ENCODE measurements around the gene CCDC63. TPM values are rescaled to one million over a fixed set of nuclear protein-coding genes. Genes with fewer than 3 reads are reported as not detected.

CCDC63 gene
- total and polyA plus RNA-seq, 9 of the 15 experiments (the other 6 are each of a cell fraction or from before 2014, with no cell fraction given) = not detected

DNA sequence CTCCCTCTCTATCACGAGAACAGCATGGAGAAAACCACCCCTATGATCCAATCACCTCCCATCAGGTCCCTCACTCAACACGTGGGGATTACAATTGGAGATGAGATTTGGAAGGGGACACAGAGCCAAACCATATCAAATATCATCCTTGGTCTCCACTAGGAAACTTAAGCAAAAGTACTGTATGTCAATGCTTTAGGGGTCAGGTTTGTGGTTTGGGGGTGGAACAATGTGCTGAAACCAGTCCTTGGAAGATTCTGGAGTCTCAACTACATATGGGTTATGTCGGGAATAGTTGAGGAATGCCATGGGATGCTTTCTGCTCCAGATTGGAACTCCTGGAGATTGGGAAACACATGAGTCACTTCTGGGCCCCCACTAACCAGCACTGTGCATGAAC is 48.3 kb upstream of the CCDC63 start:
- Histone ChIP-seq H3K9me3 (replicated peaks; ENCODE audit: control insufficient read depth, insufficient read depth, low read depth, low read length) (no peaks in the 10 kb centered on the region), H3K36me3 (ENCODE audit: control insufficient read depth, insufficient read depth, low read length) (no peaks in the 10 kb centered on the region), H3K27me3 (ENCODE audit: control insufficient read depth in 2 of 2, insufficient read depth in 2 of 2, low read length in 2 of 2) (no peaks in the 10 kb centered on the region), H3K4me2 (ENCODE audit: insufficient read depth, low read length) (no peak overlapping the region), H4K20me1 (replicated peaks; ENCODE audit: control insufficient read depth, insufficient read depth, low read length) (no peaks in the 10 kb centered on the region), H3K79me2 (ENCODE audit: control insufficient read depth, insufficient read depth, low read length) (no peaks in the 10 kb centered on the region), H3K9ac (ENCODE audit: insufficient read depth in 1 of 2, low read depth in 2 of 2, low read length in 2 of 2) (no peak overlapping the region), H3K27ac (ENCODE audit: extremely low read depth, low read depth, low read length) (no peak overlapping the region), H3K4me3 (no peak overlapping the region), H2AFZ (ENCODE audit: low read depth, low read length) (no peak overlapping the region), H3K9me1 (ENCODE audit: control insufficient read depth, insufficient read depth, low read length) (no peaks in the 10 kb centered on the region), H3K4me1 (replicated peaks in 1 of 2; ENCODE audit: control insufficient read depth in 2 of 2, insufficient read depth in 2 of 2, low read length in 2 of 2) (no peaks in the 10 kb centered on the region; a peak in 2 of 5 replicates)
- WGBS (ENCODE audit: insufficient coverage, low coverage, missing lambda C conversion rate) = 3% methylated on average over 3 of the region's 3 CpGs
- CTCF ChIA-PET (ENCODE audit: low intra/inter-chr PET ratio) = no interaction called here
- intact Hi-C loops (cut with micrococcal nuclease) = no loop called here
- DNase-seq (ENCODE audit: extremely low read depth in 1 of 4, low spot score in 3 of 4) = no peak
- ATAC-seq = no peak
- in situ Hi-C loops (cut with MboI) = no loop called here
- BruUV-seq (replicated peaks) = no TSS peak
- FAIRE-seq = no peak
- POLR2A ChIA-PET = no interaction called here
- TF ChIP-seq RFX5 (IDR thresholded peaks at IDR 0.05; ENCODE audit: low read depth, low read length) = no peak

DNA sequence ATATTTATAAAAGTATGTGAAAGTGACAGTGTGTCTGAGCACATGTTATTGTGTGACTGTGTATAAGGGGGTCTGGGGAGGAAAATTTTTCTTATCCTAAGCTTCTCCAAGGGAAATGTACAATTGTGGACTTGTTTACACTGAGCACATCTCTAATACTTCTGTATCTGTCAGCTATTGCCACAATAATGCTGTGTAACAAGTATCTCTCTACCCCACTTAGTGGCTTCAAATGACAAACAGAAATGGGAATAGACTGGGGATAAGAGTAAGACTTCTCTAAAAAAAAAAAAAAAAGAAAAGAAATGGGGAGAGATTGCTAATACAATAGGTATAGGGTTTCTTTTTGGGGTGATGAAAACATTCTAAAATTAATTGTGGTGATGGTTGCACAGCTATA is 44.3 kb upstream of the CCDC63 start:
- Histone ChIP-seq H4K20me1 (replicated peaks; ENCODE audit: control insufficient read depth, insufficient read depth, low read length) (no peaks in the 10 kb centered on the region), H3K36me3 (ENCODE audit: control insufficient read depth, insufficient read depth, low read length) (no peaks in the 10 kb centered on the region), H3K4me3 (no peak overlapping the region), H3K9ac (ENCODE audit: insufficient read depth in 1 of 2, low read depth in 2 of 2, low read length in 2 of 2) (no peak overlapping the region), H3K9me3 (replicated peaks; ENCODE audit: control insufficient read depth, insufficient read depth, low read depth, low read length) (peaks cover 3% of the 10 kb centered on the region), H3K27ac (ENCODE audit: extremely low read depth, low read depth, low read length) (no peak overlapping the region), H3K79me2 (ENCODE audit: control insufficient read depth, insufficient read depth, low read length) (no peaks in the 10 kb centered on the region), H3K4me1 (replicated peaks in 1 of 2; ENCODE audit: control insufficient read depth in 2 of 2, insufficient read depth in 2 of 2, low read length in 2 of 2) (no peaks in the 10 kb centered on the region), H3K9me1 (ENCODE audit: control insufficient read depth, insufficient read depth, low read length) (no peaks in the 10 kb centered on the region), H3K4me2 (ENCODE audit: insufficient read depth, low read length) (no peak overlapping the region), H3K27me3 (ENCODE audit: control insufficient read depth in 2 of 2, insufficient read depth in 2 of 2, low read length in 2 of 2) (no peaks in the 10 kb centered on the region), H2AFZ (ENCODE audit: low read depth, low read length) (no peak overlapping the region)
- intact Hi-C loops (cut with micrococcal nuclease) (no loop called here), in situ Hi-C loops (cut with MboI) (no loop called here)
- TF ChIP-seq CAMTA2 (CRISPR knock-in tag; conservative IDR thresholded peaks at IDR 0.05) (no peak), JUND (IDR thresholded peaks at IDR 0.05; ENCODE audit: borderline replicate concordance, low read depth, low read length) (no peak), JUND (tag; IDR thresholded peaks at IDR 0.05; ENCODE audit: borderline replicate concordance, low read depth, low read length) (no peak), BCOR (IDR thresholded peaks at IDR 0.05) (peak; percentile 49; the same call in 1 of the 2 replicates), RBM25 (IDR thresholded peaks at IDR 0.05; ENCODE audit: low read depth, low read length, severe bottlenecking) (peak; percentile 53), EP300 (IDR thresholded peaks at IDR 0.05; ENCODE audit: low read length) (no peak), NCOA6 (IDR thresholded peaks at IDR 0.05) (no peak), CHD2 (IDR thresholded peaks at IDR 0.05; ENCODE audit: low read depth, low read length) (no peak), KDM4B (IDR thresholded peaks at IDR 0.05; ENCODE audit: borderline replicate concordance in 2 of 2, low read depth in 1 of 2) (no peak), MXD1 (CRISPR knock-in tag; IDR thresholded peaks at IDR 0.05; ENCODE audit: borderline replicate concordance, poor library complexity, severe bottlenecking) (no peak), TRIM24 (IDR thresholded peaks at IDR 0.05) (no peak)
- TF ChIP-seq, protein P1, sequence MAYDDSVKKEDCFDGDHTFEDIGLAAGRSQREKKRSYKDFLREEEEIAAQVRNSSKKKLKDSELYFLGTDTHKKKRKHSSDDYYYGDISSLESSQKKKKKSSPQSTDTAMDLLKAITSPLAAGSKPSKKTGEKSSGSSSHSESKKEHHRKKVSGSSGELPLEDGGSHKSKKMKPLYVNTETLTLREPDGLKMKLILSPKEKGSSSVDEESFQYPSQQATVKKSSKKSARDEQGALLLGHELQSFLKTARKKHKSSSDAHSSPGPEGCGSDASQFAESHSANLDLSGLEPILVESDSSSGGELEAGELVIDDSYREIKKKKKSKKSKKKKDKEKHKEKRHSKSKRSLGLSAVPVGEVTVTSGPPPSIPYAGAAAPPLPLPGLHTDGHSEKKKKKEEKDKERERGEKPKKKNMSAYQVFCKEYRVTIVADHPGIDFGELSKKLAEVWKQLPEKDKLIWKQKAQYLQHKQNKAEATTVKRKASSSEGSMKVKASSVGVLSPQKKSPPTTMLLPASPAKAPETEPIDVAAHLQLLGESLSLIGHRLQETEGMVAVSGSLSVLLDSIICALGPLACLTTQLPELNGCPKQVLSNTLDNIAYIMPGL (CRISPR knock-in tag; IDR thresholded peaks at IDR 0.05) = no peak
- no peak for FAIRE-seq
- no peak for DNase-seq (ENCODE audit: extremely low read depth in 1 of 4, low spot score in 3 of 4)
- ATAC-seq = no peak
- ChIA-PET CTCF (ENCODE audit: low intra/inter-chr PET ratio) (no interaction called here), POLR2A (no interaction called here)
- BruUV-seq (replicated peaks) = no TSS peak

Data from K562 (cell line).